Left hindlimb (tissue), 1 donor: ENCODE measurements around the gene LACC1.

Experiments
- DNase-seq: peaks from one replicate; pipeline ENCODE4 v3.0.0-alpha.2; 2018

The LACC1 gene

GRCh38 chr13:43879755-43880181 lies at the start of gene LACC1:
Gene LACC1, plus strand, starts transcription at chr13:43879904. Its CDS starts 1,082 bp downstream, at chr13:43880986.
- DNase-seq, result no peak

- no peak for DNase-seq
These were observed 49.2 kb upstream of the LACC1 start for GRCh38 chr13:43830497-43830881.

- no peak for DNase-seq
These were observed 48.6 kb upstream of the LACC1 start for GRCh38 chr13:43831088-43831487.

GRCh38 chr13:43835701-43836100 lies 44.0 kb upstream of the LACC1 start:
- DNase-seq, result no peak

- no peak for DNase-seq
These were observed 40.8 kb upstream of the LACC1 start for GRCh38 chr13:43838909-43839308.

- DNase-seq, result no peak
These were observed 33.1 kb upstream of the LACC1 start for GRCh38 chr13:43846496-43847158.

GRCh38 chr13:43848001-43848649 lies 31.6 kb upstream of the LACC1 start:
- DNase-seq, result no peak

- DNase-seq, result no peak
These were observed 28.8 kb upstream of the LACC1 start for GRCh38 chr13:43850873-43851272.

- no peak for DNase-seq
These were observed 26.7 kb upstream of the LACC1 start for GRCh38 chr13:43852923-43853404.

- no peak for DNase-seq
These were observed 17.8 kb upstream of the LACC1 start for GRCh38 chr13:43861863-43862262.

- DNase-seq, result no peak
These were observed 14.8 kb upstream of the LACC1 start for GRCh38 chr13:43864921-43865320.

GRCh38 chr13:43865892-43866291 lies 13.8 kb upstream of the LACC1 start:
- no peak for DNase-seq

GRCh38 chr13:43872181-43872580 lies 7.5 kb upstream of the LACC1 start:
- no peak for DNase-seq

- DNase-seq, result no peak
These were observed 5.1 kb upstream of the LACC1 start for GRCh38 chr13:43874504-43875092.

- DNase-seq, result no peak
These were observed 3.3 kb upstream of the LACC1 start for GRCh38 chr13:43876366-43876765.

GRCh38 chr13:43877326-43877725 lies 2.4 kb upstream of the LACC1 start:
- DNase-seq, result no peak

- DNase-seq, result no peak
These were observed 1.9 kb upstream of the LACC1 start for GRCh38 chr13:43877766-43878165.

- DNase-seq, result peak; percentile 87
These were observed 581 bp upstream of the LACC1 start, which contains the start of gene CCDC122 for GRCh38 chr13:43878892-43879754. Gene CCDC122, minus strand, starts transcription at chr13:43879740. Its CDS starts 10,364 bp downstream, at chr13:43869376.

- no peak for DNase-seq
These were observed 631 bp downstream of the LACC1 start for GRCh38 chr13:43880214-43880855.

GRCh38 chr13:43880926-43881325 lies 1.2 kb downstream of the LACC1 start:
- DNase-seq, result no peak

GRCh38 chr13:43881580-43881979 lies 1.9 kb downstream of the LACC1 start:
- DNase-seq, result no peak

GRCh38 chr13:43883631-43884030 lies 3.9 kb downstream of the LACC1 start:
- no peak for DNase-seq

GRCh38 chr13:43884222-43884621 lies 4.5 kb downstream of the LACC1 start:
- DNase-seq, result no peak
